ENCODE results near the gene MGAT4B.

MGAT4B gene

GRCh38 chr5:179764056-179764455 lies 42.6 kb downstream of the MGAT4B start:
- Histone ChIP-seq H3K36me3 (ENCODE audit: control insufficient read depth, insufficient read depth, low read length, severe bottlenecking) (peaks cover 21% of the 10 kb centered on the region), H3K9ac (ENCODE audit: low read length) (peak overlapping the region; percentile 66), H3K4me1 (ENCODE audit: control insufficient read depth, insufficient read depth, low read length) (peaks cover 65% of the 10 kb centered on the region), H3K9me3 (ENCODE audit: control insufficient read depth, low read length) (no peaks in the 10 kb centered on the region), H3K4me3 (ENCODE audit: low read length) (no peak overlapping the region), H3K27me3 (replicated peaks; ENCODE audit: control insufficient read depth, insufficient read depth, low read length) (no peaks in the 10 kb centered on the region)
- peak; percentile 7 for DNase-seq (ENCODE audit: low read depth)

- Histone ChIP-seq H3K4me1 (ENCODE audit: control insufficient read depth, insufficient read depth, low read length) (peaks cover 65% of the 10 kb centered on the region), H3K9me3 (ENCODE audit: control insufficient read depth, low read length) (no peaks in the 10 kb centered on the region), H3K27me3 (replicated peaks; ENCODE audit: control insufficient read depth, insufficient read depth, low read length) (no peaks in the 10 kb centered on the region), H3K4me3 (ENCODE audit: low read length) (no peak overlapping the region), H3K9ac (ENCODE audit: low read length) (peak overlapping the region; percentile 66), H3K36me3 (ENCODE audit: control insufficient read depth, insufficient read depth, low read length, severe bottlenecking) (peaks cover 14% of the 10 kb centered on the region)
- peak; percentile 89 for DNase-seq (ENCODE audit: low read depth)
These were observed 43.3 kb downstream of the MGAT4B start for GRCh38 chr5:179763215-179763945.

GRCh38 chr5:179762781-179763176 lies 43.9 kb downstream of the MGAT4B start:
- Histone ChIP-seq H3K4me3 (ENCODE audit: low read length) (no peak overlapping the region), H3K27me3 (replicated peaks; ENCODE audit: control insufficient read depth, insufficient read depth, low read length) (no peaks in the 10 kb centered on the region), H3K9me3 (ENCODE audit: control insufficient read depth, low read length) (no peaks in the 10 kb centered on the region), H3K4me1 (ENCODE audit: control insufficient read depth, insufficient read depth, low read length) (peaks cover 69% of the 10 kb centered on the region), H3K9ac (ENCODE audit: low read length) (peak overlapping the region; percentile 59), H3K36me3 (ENCODE audit: control insufficient read depth, insufficient read depth, low read length, severe bottlenecking) (peaks cover 12% of the 10 kb centered on the region)
- DNase-seq (ENCODE audit: low read depth), result peak; percentile 79

- Histone ChIP-seq H3K9ac (ENCODE audit: low read length) (peak overlapping the region; percentile 59), H3K9me3 (ENCODE audit: control insufficient read depth, low read length) (no peaks in the 10 kb centered on the region), H3K27me3 (replicated peaks; ENCODE audit: control insufficient read depth, insufficient read depth, low read length) (no peaks in the 10 kb centered on the region), H3K4me3 (ENCODE audit: low read length) (no peak overlapping the region), H3K36me3 (ENCODE audit: control insufficient read depth, insufficient read depth, low read length, severe bottlenecking) (peaks cover 12% of the 10 kb centered on the region), H3K4me1 (ENCODE audit: control insufficient read depth, insufficient read depth, low read length) (peaks cover 71% of the 10 kb centered on the region)
- no peak for DNase-seq (ENCODE audit: low read depth)
These were observed 44.4 kb downstream of the MGAT4B start for GRCh38 chr5:179762079-179762780.

DNA sequence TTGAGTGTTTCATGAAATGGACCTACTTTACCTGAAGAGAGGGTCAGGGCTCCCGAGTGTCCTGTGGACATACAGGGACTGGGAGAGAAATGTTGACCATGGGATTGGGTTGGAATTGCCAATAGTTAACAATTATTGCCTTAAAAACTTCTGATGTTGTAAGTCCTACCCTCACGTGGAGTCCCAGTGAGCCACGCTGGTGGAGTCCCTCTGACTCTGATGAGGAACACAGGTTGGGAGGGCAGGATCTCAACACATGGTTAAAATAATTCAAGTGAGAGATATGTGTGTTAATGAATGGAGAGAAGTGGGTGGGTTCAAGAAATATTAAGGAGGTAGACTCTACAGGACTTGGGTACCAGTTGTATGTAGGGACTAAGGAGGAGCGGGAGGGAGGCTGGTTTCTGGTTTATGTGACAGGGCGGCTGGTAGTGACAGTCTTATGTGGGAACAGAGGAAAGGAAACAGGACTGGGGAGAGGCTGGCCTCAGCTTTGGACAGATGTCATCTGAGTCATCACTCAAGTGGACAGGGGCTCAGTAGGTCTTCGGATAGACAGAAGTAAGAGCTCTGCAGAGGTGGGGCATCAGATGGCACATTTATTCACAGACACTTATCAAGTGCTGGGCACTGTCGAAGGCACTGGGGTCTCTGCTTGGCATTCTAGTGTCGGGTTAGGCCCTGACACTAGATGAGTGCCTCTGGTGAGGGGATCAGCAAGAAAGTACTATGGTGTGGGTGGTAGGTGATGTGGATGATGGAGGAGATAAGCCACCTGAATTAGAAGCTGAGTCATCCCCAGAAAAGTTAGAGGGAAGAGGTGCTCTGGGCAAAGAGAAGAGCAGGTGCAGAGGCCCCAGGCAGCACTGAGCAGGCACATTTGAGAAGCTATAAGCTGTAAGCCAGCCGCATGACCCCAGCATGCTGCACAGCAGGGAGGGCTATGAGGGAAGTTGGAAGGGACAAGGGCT lies 46.8 kb downstream of the MGAT4B start:
- peaks cover 47% of the 10 kb centered on the region for H3K4me1 ChIP-seq (ENCODE audit: control insufficient read depth, insufficient read depth, low read length)
- H3K9ac ChIP-seq (ENCODE audit: low read length), result no peak overlapping the region
- H3K9me3 ChIP-seq (ENCODE audit: control insufficient read depth, low read length), result no peaks in the 10 kb centered on the region
- no peak overlapping the region for H3K4me3 ChIP-seq (ENCODE audit: low read length)
- no peaks in the 10 kb centered on the region for H3K27me3 ChIP-seq (replicated peaks; ENCODE audit: control insufficient read depth, insufficient read depth, low read length)
- H3K36me3 ChIP-seq (ENCODE audit: control insufficient read depth, insufficient read depth, low read length, severe bottlenecking), result no peaks in the 10 kb centered on the region
- no peak for DNase-seq (ENCODE audit: low read depth)

- Histone ChIP-seq H3K4me1 (ENCODE audit: control insufficient read depth, insufficient read depth, low read length) (peaks cover 40% of the 10 kb centered on the region), H3K9me3 (ENCODE audit: control insufficient read depth, low read length) (no peaks in the 10 kb centered on the region), H3K27me3 (replicated peaks; ENCODE audit: control insufficient read depth, insufficient read depth, low read length) (no peaks in the 10 kb centered on the region), H3K36me3 (ENCODE audit: control insufficient read depth, insufficient read depth, low read length, severe bottlenecking) (no peaks in the 10 kb centered on the region), H3K9ac (ENCODE audit: low read length) (no peak overlapping the region), H3K4me3 (ENCODE audit: low read length) (no peak overlapping the region)
- DNase-seq (ENCODE audit: low read depth), result no peak
These were observed 47.7 kb downstream of the MGAT4B start for GRCh38 chr5:179758955-179759354.

- H3K27me3 ChIP-seq (replicated peaks; ENCODE audit: control insufficient read depth, insufficient read depth, low read length), result no peaks in the 10 kb centered on the region
- H3K36me3 ChIP-seq (ENCODE audit: control insufficient read depth, insufficient read depth, low read length, severe bottlenecking), result no peaks in the 10 kb centered on the region
- no peaks in the 10 kb centered on the region for H3K9me3 ChIP-seq (ENCODE audit: control insufficient read depth, low read length)
- peaks cover 16% of the 10 kb centered on the region for H3K4me1 ChIP-seq (ENCODE audit: control insufficient read depth, insufficient read depth, low read length)
- DNase-seq (ENCODE audit: low read depth), result no peak
- H3K4me3 ChIP-seq (ENCODE audit: low read length), result no peak overlapping the region
- no peak overlapping the region for H3K9ac ChIP-seq (ENCODE audit: low read length)
These were observed 51.6 kb downstream of the MGAT4B start for GRCh38 chr5:179755022-179755421.

GRCh38 chr5:179753971-179754370 lies 52.7 kb downstream of the MGAT4B start:
- Histone ChIP-seq H3K4me1 (ENCODE audit: control insufficient read depth, insufficient read depth, low read length) (peaks cover 8% of the 10 kb centered on the region), H3K36me3 (ENCODE audit: control insufficient read depth, insufficient read depth, low read length, severe bottlenecking) (peaks cover 3% of the 10 kb centered on the region), H3K9me3 (ENCODE audit: control insufficient read depth, low read length) (no peaks in the 10 kb centered on the region), H3K27me3 (replicated peaks; ENCODE audit: control insufficient read depth, insufficient read depth, low read length) (no peaks in the 10 kb centered on the region), H3K4me3 (ENCODE audit: low read length) (no peak overlapping the region), H3K9ac (ENCODE audit: low read length) (no peak overlapping the region)
- DNase-seq (ENCODE audit: low read depth), result no peak

GRCh38 chr5:179749857-179750508 lies 56.7 kb downstream of the MGAT4B start:
- no peak for DNase-seq (ENCODE audit: low read depth)
- Histone ChIP-seq H3K9ac (ENCODE audit: low read length) (no peak overlapping the region), H3K4me1 (ENCODE audit: control insufficient read depth, insufficient read depth, low read length) (no peaks in the 10 kb centered on the region), H3K9me3 (ENCODE audit: control insufficient read depth, low read length) (no peaks in the 10 kb centered on the region), H3K4me3 (ENCODE audit: low read length) (no peak overlapping the region), H3K36me3 (ENCODE audit: control insufficient read depth, insufficient read depth, low read length, severe bottlenecking) (peaks cover 3% of the 10 kb centered on the region), H3K27me3 (replicated peaks; ENCODE audit: control insufficient read depth, insufficient read depth, low read length) (no peaks in the 10 kb centered on the region)

DNA sequence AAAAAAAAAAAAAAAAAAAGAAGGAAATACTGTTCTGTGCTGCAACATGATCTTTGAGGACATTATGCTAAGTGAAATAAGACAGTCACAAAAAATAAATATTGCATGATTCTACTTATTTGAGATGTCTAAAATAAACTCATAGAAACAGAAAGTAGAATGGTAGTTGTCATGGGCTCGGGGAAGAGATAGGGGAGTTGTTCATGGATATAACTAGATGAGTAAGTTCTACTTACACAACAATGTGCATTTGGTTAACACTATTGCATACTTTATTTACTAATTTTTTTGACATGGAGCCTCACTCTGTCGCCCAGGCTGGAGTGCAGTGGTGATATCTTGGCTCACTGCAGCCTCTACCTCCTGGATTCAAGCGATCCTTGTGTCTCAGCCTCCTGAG lies 58.9 kb downstream of the MGAT4B start:
- Histone ChIP-seq H3K4me1 (ENCODE audit: control insufficient read depth, insufficient read depth, low read length) (no peaks in the 10 kb centered on the region), H3K9me3 (ENCODE audit: control insufficient read depth, low read length) (no peaks in the 10 kb centered on the region), H3K9ac (ENCODE audit: low read length) (no peak overlapping the region), H3K27me3 (replicated peaks; ENCODE audit: control insufficient read depth, insufficient read depth, low read length) (no peaks in the 10 kb centered on the region), H3K36me3 (ENCODE audit: control insufficient read depth, insufficient read depth, low read length, severe bottlenecking) (peaks cover 3% of the 10 kb centered on the region), H3K4me3 (ENCODE audit: low read length) (no peak overlapping the region)
- no peak for DNase-seq (ENCODE audit: low read depth)
